Skeletal muscle satellite cell (primary cell): ENCODE results near the gene PNMA8A.

Experiments used
- H3K27me3 ChIP-seq: 2 replicates; pipeline ENCODE4 v1.7.0; 2013; ENCODE audit warnings: low read length; ENCODE audit not compliant: control insufficient read depth, insufficient read depth
- H3K36me3 ChIP-seq: 2 replicates; pipeline ENCODE4 v1.7.0; 2013; ENCODE audit warnings: mild to moderate bottlenecking, control low read depth, low read length; ENCODE audit not compliant: insufficient read depth
- H3K4me1 ChIP-seq: 2 replicates; pipeline ENCODE4 v1.7.0; 2013; ENCODE audit warnings: low read length; ENCODE audit not compliant: control insufficient read depth, insufficient read depth
- H3K4me2 ChIP-seq: 2 replicates; pipeline ENCODE4 v1.7.0; 2013; ENCODE audit warnings: mild to moderate bottlenecking, low read length
- H3K4me3 ChIP-seq: 2 replicates; pipeline ENCODE4 v1.7.0; 2013; ENCODE audit warnings: low read length
- H3K9ac ChIP-seq: 2 replicates; pipeline ENCODE4 v1.7.0; 2013; ENCODE audit warnings: mild to moderate bottlenecking, low read depth, low read length, moderate library complexity
- H3K9me3 ChIP-seq: replicated peaks from 2 replicates; pipeline ENCODE4 v1.7.0; 2013; ENCODE audit warnings: mild to moderate bottlenecking, control low read depth, low read length

Gene PNMA8A

DNA sequence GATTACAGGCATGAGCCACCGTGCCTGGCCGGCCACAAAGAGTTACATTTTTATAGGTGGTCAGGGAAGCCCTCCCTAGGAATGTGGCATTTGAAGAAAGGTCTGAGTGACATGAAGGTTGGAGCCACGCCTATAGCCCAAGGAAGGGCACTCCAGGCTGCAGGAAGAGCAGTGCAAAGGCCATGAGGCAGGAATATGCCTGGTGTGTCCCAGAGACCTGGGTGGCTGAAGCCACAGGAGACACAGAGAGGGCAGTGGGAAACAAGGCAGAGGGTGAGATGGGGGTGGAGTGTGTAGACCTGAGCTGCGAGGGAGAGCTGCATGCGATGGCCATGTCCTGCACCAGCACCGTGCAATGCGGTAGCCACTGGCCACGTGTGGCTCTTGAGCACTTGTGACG lies 19.4 kb upstream of the PNMA8A start:
- Histone ChIP-seq H3K4me2 (no peak overlapping the region), H3K4me3 (no peak overlapping the region), H3K9ac (no peak overlapping the region), H3K9me3 (no peaks in the 10 kb centered on the region), H3K4me1 (peaks cover 18% of the 10 kb centered on the region), H3K36me3 (no peaks in the 10 kb centered on the region), H3K27me3 (peaks cover 16% of the 10 kb centered on the region)

DNA sequence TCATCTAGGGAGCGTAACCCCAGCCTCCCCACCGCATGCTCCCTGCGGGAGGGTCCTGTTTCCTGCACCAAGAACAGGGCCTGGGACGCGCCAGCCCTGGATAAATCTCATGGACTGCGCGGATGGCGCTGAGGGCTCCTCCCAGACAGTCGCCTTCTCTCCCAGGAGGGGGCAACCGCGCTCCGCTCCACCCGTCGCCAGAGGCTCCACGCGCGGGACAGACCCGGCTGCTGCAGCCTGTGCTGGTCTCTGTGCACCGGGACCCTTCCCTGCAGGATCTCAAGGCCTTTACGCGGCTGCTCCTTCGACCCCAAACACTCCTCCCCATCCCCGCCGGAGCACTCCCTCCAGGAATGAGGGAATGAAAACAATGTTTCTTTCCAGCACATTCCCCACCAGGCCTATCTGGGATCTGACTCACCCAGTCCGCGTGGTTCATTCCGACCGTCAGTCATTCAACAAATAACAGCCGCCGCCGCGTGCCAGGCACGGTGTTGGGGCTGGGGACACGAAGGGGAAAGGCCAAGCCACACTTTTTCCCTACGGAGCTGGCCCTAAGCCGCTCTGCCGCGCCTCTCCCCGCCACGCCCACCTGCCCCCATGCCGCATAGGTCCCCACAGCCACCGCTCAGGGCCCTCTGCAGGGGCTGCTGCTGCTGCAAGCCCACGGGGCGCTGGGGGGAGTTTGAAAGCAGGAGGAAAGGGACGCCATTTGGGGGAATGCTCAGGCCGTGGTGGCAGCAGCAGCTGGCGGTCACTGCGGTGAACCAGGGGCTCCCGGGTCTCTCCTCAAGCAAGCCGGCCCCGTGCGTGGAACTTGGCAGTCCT lies 18.3 kb upstream of the PNMA8A start:
- peak overlapping the region; percentile 55 for H3K4me2 ChIP-seq
- no peaks in the 10 kb centered on the region for H3K36me3 ChIP-seq
- no peaks in the 10 kb centered on the region for H3K9me3 ChIP-seq
- no peak overlapping the region for H3K4me3 ChIP-seq
- H3K9ac ChIP-seq = no peak overlapping the region
- H3K27me3 ChIP-seq = peaks cover 16% of the 10 kb centered on the region
- H3K4me1 ChIP-seq = peaks cover 18% of the 10 kb centered on the region

DNA sequence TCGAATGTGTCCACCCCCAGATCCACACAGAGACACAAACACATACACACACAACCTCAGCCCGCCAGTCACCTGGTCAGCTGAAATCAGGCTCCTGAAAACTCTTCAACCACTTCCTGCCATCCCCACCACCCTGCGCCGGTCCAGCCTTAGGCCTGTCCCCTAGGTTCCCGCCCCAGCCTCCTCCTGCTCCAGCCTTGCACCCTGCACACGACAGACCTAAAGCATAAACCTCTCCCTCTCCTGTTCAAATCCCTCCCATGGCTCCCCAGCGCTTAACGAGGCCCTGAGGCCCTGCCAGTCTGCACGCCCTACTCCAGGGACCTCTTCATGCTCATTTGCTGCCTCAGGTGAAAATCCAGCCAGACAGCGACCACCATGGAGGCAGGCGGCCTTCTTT lies 17.2 kb upstream of the PNMA8A start:
- H3K9ac ChIP-seq = no peak overlapping the region
- H3K27me3 ChIP-seq = peaks cover 16% of the 10 kb centered on the region

DNA sequence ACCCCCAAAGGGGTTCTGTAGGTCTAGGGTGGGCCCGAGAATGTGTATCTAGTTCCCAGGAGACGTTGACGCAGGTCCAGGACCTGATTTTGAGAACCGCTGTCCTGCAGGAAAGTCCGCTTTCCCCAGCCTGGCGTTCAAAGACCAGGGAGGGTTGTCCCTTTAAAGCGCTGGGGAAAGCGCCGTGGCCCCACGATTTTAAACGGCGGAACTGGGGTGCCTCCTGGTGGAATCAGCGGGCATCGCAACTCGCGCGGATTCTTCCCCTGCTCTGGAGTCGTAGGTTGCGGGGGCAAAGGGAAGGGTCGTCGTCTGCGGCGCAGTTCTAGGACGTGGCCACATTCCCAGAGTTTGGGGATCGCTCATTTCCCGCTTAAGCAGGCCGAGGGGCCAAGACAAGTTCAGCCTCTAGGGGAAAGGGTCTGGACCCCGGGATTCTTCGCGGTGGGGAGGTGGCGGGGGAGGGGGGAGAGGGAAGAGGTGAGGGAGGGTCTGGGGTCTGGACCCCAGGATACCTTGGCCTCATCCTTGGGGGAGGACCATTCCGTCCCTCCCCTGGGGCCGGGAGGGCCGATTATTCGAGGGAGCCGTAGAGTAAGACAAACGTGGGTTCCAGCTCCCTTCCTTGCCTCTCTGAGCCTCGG lies 16.6 kb upstream of the PNMA8A start:
- no peaks in the 10 kb centered on the region for H3K36me3 ChIP-seq
- H3K9me3 ChIP-seq = no peaks in the 10 kb centered on the region
- H3K4me1 ChIP-seq = peaks cover 18% of the 10 kb centered on the region
- peak overlapping the region; percentile 97 for H3K4me2 ChIP-seq
- H3K27me3 ChIP-seq = peaks cover 16% of the 10 kb centered on the region
- H3K9ac ChIP-seq = peak overlapping the region; percentile 58
- peak overlapping the region; percentile 69 for H3K4me3 ChIP-seq

More for the DNA sequence above, 17.2 kb upstream of the PNMA8A start:
- H3K4me2 ChIP-seq = no peak overlapping the region
- no peaks in the 10 kb centered on the region for H3K36me3 ChIP-seq
- H3K9me3 ChIP-seq = no peaks in the 10 kb centered on the region
- H3K4me3 ChIP-seq = no peak overlapping the region
- peaks cover 18% of the 10 kb centered on the region for H3K4me1 ChIP-seq

DNA sequence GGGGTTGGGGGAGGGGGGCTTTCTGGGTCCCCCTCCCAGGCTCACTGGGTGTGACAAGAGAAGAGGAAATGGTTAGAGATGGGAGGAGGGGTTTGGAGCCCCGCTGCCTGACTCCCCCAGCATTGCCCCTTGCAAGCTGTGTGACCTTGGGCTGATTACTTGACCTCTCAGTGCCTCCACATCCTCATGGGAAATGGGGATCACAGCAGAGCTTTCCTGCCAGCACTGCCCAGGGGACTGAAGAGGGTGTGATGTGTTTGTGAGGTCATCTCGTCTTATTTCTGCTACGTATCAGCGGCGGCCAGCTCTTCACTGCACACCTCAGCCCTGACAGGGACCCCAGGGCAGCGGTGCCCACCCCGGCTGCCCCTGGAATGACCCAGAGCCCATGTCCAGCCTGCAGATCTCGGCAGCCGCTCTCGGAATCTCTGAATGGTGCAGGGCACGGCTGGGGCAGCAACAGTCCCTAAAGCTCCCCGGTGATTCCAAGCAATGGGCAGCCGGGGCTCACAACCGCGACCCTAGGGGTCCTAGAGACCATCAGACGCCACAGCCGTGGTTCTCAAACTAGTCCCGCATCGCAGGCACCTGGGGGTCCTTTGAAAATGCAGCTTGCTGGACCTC lies 15.9 kb upstream of the PNMA8A start:
- Histone ChIP-seq H3K4me1 (peaks cover 24% of the 10 kb centered on the region), H3K4me2 (peak overlapping the region; percentile 97)

DNA sequence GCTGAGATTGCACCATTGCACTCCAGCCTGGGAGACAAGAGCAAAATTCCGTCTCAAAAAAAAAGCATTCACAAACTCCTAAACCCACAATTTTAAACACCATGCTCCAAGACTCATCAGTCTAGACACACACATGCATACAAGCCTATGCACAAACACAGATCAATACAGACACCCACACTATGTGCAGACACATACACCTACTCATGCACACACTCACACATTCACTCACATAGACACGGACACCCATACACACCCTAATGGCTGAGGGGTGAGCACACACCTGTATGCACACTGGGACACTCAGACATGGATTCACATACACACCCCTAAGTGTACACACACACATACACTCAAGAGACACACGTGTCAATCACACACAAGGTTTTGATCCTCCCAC lies 15.0 kb upstream of the PNMA8A start:
- Histone ChIP-seq H3K27me3 (peaks cover 11% of the 10 kb centered on the region), H3K36me3 (no peaks in the 10 kb centered on the region)

More for the DNA sequence above, 15.9 kb upstream of the PNMA8A start:
- Histone ChIP-seq H3K27me3 (peaks cover 16% of the 10 kb centered on the region), H3K4me3 (peak overlapping the region; percentile 69), H3K9ac (peak overlapping the region; percentile 58), H3K9me3 (no peaks in the 10 kb centered on the region), H3K36me3 (no peaks in the 10 kb centered on the region)

DNA sequence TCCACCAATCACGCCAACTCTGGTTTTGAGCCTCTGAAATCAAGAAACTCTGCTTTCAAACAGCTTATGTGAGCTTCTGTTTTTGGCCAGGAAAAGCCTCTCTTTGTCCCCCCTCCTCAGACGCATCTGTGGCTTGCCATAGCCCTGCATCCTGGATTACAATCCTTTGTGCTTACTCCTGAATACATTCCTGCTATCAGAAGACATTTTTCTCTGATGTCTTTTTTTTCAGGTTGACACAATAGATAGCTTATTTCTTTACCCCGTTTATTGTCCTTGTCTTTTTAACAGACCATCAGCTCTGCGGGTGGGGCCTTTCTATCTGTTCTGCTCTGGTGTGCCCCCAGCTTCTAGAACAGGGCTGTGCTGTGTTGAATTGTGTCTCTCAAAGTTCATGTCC lies 13.3 kb upstream of the PNMA8A start:
- H3K4me1 ChIP-seq = peaks cover 40% of the 10 kb centered on the region
- H3K9ac ChIP-seq = no peak overlapping the region
- H3K27me3 ChIP-seq = no peaks in the 10 kb centered on the region
- no peaks in the 10 kb centered on the region for H3K9me3 ChIP-seq
- H3K36me3 ChIP-seq = no peaks in the 10 kb centered on the region
- no peak overlapping the region for H3K4me3 ChIP-seq
- H3K4me2 ChIP-seq = no peak overlapping the region

More for the DNA sequence above, 15.0 kb upstream of the PNMA8A start:
- peaks cover 33% of the 10 kb centered on the region for H3K4me1 ChIP-seq
- no peaks in the 10 kb centered on the region for H3K9me3 ChIP-seq
- no peak overlapping the region for H3K4me3 ChIP-seq
- H3K9ac ChIP-seq = no peak overlapping the region
- no peak overlapping the region for H3K4me2 ChIP-seq

DNA sequence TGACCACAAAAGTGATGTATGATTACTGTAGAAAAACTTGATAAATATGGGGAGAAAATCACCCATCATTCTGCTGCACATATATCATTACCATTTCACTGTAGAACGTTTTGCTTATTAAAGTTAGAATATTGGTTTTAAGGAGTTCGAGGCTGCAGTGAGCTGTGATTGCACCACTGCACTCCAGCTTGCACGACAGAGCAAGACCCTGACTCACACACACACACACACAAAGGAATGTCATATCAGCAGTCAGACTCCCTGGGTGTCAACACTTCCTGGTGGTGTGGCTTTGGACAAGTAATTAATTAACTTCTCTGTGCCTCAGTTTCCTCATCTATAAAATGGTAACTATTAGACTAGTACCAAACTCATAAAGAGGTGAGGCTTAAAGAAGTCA lies 11.3 kb upstream of the PNMA8A start:
- no peaks in the 10 kb centered on the region for H3K27me3 ChIP-seq

DNA sequence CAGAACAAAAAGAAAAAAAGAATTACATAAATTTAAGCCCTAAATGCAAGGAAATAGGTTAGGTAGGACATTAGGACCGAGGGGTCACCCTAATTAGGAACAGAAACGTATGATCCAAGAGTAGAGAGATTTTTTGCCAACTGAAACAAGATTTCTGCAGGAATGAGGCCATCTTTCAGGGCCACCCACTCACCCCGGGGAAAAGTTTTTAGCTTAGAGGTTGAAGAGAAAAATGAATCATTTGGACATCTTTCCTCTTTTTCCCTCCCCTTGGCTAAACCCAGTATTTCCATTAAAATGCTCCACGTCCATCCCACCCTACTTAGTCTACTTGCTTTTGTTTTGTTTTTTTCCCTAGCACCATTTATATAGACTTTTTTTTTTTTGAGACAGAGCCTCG lies 10.6 kb upstream of the PNMA8A start:
- H3K4me3 ChIP-seq = peak overlapping the region; percentile 2
- peak overlapping the region; percentile 81 for H3K9ac ChIP-seq
- no peaks in the 10 kb centered on the region for H3K9me3 ChIP-seq
- H3K27me3 ChIP-seq = no peaks in the 10 kb centered on the region
- peaks cover 37% of the 10 kb centered on the region for H3K4me1 ChIP-seq
- H3K36me3 ChIP-seq = no peaks in the 10 kb centered on the region
- peak overlapping the region; percentile 68 for H3K4me2 ChIP-seq

More for the DNA sequence above, 11.3 kb upstream of the PNMA8A start:
- Histone ChIP-seq H3K9me3 (no peaks in the 10 kb centered on the region), H3K4me2 (no peak overlapping the region), H3K4me1 (peaks cover 44% of the 10 kb centered on the region), H3K4me3 (no peak overlapping the region), H3K36me3 (no peaks in the 10 kb centered on the region), H3K9ac (no peak overlapping the region)

DNA sequence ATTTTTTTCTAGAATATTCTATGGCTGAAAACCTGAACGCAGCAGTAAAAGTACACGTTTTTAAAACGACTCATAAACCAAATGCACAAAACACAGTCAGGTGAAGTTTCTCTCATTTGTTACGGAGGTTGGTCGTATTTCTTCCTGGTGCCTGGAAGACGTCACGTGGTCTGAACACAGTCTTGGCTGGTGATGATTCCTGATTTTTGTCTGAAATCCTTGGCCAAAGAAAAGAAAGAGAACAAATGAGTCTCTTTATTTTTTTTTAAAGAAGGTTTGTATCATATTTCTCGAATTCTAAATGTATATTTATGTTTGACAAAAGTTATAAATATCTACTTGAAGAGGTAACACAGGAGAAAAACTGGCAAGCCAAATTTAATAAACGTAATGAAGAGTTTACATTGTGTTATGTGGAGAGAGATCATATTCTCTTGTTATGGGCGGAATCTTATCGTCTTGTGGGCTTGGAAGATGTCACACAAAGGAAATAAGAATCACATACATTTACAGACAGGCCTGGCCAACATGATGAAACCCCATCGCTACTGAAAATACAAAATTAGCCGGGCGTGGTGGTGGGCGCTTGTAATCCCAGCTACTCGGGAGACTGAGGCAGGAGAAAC lies 10.0 kb upstream of the PNMA8A start:
- H3K36me3 ChIP-seq = no peaks in the 10 kb centered on the region
- peak overlapping the region; percentile 81 for H3K9ac ChIP-seq
- H3K4me3 ChIP-seq = peak overlapping the region; percentile 2
- no peaks in the 10 kb centered on the region for H3K27me3 ChIP-seq
- no peaks in the 10 kb centered on the region for H3K9me3 ChIP-seq
- peak overlapping the region; percentile 68 for H3K4me2 ChIP-seq
- H3K4me1 ChIP-seq = peaks cover 41% of the 10 kb centered on the region

DNA sequence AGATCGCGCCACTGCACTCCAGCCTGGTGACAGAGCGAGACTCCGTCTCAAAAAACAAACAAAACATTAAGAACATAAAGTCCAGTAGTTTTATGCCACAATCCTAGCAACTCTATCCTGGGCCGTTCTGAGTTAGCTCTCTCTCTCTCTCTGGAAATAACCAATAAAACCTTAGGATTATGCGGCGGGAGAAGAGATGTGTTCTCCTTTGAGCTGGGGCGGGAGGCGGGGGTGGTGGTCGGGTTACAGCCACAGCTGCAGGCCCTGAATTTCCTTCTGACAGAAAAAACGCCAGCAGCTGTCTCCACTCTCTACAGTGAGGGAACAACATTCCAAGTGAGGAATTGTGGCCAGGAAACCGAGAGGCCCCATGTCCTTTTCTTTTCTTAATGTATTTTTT lies 9.1 kb upstream of the PNMA8A start:
- Histone ChIP-seq H3K36me3 (no peaks in the 10 kb centered on the region), H3K27me3 (no peaks in the 10 kb centered on the region), H3K9me3 (no peaks in the 10 kb centered on the region), H3K4me3 (no peak overlapping the region), H3K4me2 (peak overlapping the region; percentile 68), H3K4me1 (peaks cover 50% of the 10 kb centered on the region), H3K9ac (peak overlapping the region; percentile 81)
